HL-60 (cell line): ENCODE data around the gene HSD11B2.

Experiments
- GABPA ChIP-seq: IDR thresholded peaks from 2 replicates; pipeline ENCODE4 v1.6.1; 2012; ENCODE audit warnings: low read depth
- POLR2AphosphoS5 ChIP-seq: IDR thresholded peaks from 2 replicates; pipeline ENCODE4 v1.6.1; 2012; ENCODE audit warnings: low read depth
- TF ChIP-seq, protein P1 (sequence below): IDR thresholded peaks from one replicate; pipeline ENCODE4 v1.5.1; 2011; ENCODE audit warnings: low read length, control low read depth, inconsistent platforms; ENCODE audit not compliant: insufficient read depth

DNA sequence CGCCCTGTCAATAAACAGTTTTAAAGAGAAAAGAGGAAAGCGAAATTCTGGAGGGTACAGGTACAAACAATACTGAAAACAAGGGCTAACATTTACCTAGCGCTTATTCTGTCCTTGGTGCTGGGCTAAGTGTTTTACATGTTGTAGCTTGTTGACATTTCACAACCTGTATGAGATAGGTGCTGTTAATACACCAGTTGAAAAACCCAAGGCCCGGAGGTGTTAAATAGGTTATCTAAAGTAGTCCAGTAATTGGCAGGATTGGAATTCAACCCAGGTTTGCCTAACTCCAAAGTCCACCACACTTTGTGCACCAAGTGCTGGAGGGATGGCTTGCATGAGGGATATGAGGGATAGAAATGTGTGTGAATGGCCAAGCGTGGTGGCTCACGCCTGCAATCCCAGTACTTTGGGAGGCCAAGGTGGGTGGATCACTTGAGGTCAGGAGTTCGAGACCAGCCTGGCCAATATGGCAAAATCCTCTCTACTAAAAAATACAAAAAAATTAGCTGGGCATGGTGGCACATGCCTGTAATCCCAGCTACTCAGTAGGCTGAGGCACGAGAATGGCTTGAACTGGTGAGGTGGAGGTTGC is 47.1 kb downstream of the HSD11B2 start:
- TF ChIP-seq GABPA (no peak), POLR2AphosphoS5 (no peak)
- TF ChIP-seq, protein P1, sequence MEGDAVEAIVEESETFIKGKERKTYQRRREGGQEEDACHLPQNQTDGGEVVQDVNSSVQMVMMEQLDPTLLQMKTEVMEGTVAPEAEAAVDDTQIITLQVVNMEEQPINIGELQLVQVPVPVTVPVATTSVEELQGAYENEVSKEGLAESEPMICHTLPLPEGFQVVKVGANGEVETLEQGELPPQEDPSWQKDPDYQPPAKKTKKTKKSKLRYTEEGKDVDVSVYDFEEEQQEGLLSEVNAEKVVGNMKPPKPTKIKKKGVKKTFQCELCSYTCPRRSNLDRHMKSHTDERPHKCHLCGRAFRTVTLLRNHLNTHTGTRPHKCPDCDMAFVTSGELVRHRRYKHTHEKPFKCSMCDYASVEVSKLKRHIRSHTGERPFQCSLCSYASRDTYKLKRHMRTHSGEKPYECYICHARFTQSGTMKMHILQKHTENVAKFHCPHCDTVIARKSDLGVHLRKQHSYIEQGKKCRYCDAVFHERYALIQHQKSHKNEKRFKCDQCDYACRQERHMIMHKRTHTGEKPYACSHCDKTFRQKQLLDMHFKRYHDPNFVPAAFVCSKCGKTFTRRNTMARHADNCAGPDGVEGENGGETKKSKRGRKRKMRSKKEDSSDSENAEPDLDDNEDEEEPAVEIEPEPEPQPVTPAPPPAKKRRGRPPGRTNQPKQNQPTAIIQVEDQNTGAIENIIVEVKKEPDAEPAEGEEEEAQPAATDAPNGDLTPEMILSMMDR, result no peak
